Central memory CD8-positive, alpha-beta T cell (primary cell): ENCODE measurements around the gene ALOX15.
"Not testable (repeated sequence)": the region's sequence is repeated elsewhere in the genome, so short reads cannot be mapped to it uniquely, and the experiment has no call there.

ENCODE experiments used
- ATAC-seq: fragments of 150-1000 bp; cut with Tn5 transposase; replicated peaks from 2 replicates; pipeline ENCODE4 v1.10.0; 2022; ENCODE audit warnings: mild to moderate bottlenecking, moderate FRiP score, moderate number of reproducible peaks; ENCODE audit not compliant: poor library complexity, severe bottlenecking; ENCODE audit errors: extremely low read depth
- DNase-seq, 2 donors: peaks; one replicate each; pipeline ENCODE4 v3.0.0; 2021; ENCODE audit warnings: low spot score in 2 of 2
- H3K27ac Mint-ChIP-seq: one replicate; pipeline ENCODE4 v1.8.0; 2022; ENCODE audit warnings: low read depth, mild to moderate bottlenecking, moderate library complexity, mixed read lengths
- H3K27me3 Mint-ChIP-seq: one replicate; pipeline ENCODE4 v1.8.0; 2022; ENCODE audit warnings: mixed read lengths
- H3K36me3 Mint-ChIP-seq: one replicate; pipeline ENCODE4 v1.8.0; 2022; ENCODE audit warnings: mild to moderate bottlenecking, moderate library complexity, mixed read lengths; ENCODE audit not compliant: insufficient read depth
- H3K4me1 Mint-ChIP-seq: one replicate; pipeline ENCODE4 v1.8.0; 2022; ENCODE audit warnings: mixed read lengths
- H3K4me3 Mint-ChIP-seq: one replicate; pipeline ENCODE4 v1.8.0; 2022; ENCODE audit warnings: mild to moderate bottlenecking, moderate library complexity, mixed read lengths
- H3K9me3 Mint-ChIP-seq: one replicate; pipeline ENCODE4 v1.8.0; 2022; ENCODE audit warnings: mixed read lengths

ALOX15 gene

GRCh38 chr17:4625181-4625617, 16.3 kb downstream of the ALOX15 start:
- no peak overlapping the region for H3K27ac Mint-ChIP-seq
- H3K9me3 Mint-ChIP-seq, result no peaks in the 10 kb centered on the region
- no peaks in the 10 kb centered on the region for H3K36me3 Mint-ChIP-seq
- ATAC-seq (no peak), DNase-seq (no peak)
- no peaks in the 10 kb centered on the region for H3K27me3 Mint-ChIP-seq
- no peaks in the 10 kb centered on the region for H3K4me1 Mint-ChIP-seq
- H3K4me3 Mint-ChIP-seq, result no peak overlapping the region

DNA sequence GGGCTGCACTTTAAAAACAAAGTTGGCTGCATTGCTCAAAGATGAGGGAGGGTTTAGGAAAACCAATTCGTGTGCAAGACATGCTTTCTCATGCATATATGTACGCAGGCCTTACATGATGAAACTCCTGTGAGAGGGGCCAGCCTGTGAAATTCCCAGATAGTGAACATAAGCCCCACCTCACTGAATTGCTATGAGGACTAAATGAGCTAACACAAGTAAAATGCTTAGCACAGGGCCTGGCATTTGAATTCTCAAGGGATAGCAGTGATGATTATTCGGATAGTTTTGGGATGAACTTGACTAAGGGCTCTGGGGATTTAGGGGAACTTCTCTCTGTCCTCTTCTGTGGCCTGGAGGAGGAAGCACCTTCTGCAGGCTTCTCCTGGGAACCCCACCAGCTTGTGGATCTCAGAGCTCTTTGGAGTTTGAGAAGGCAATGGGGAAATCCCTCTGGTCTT, 17.0 kb downstream of the ALOX15 start:
- not testable (repeated sequence) for H3K27ac Mint-ChIP-seq, H3K4me3 Mint-ChIP-seq, H3K27me3 Mint-ChIP-seq, H3K36me3 Mint-ChIP-seq, ATAC-seq, H3K4me1 Mint-ChIP-seq, H3K9me3 Mint-ChIP-seq, DNase-seq

GRCh38 chr17:4623249-4623648, 18.2 kb downstream of the ALOX15 start:
- no peaks in the 10 kb centered on the region for H3K9me3 Mint-ChIP-seq
- no peak overlapping the region for H3K27ac Mint-ChIP-seq
- no peak for DNase-seq

GRCh38 chr17:4622375-4622774, 19.1 kb downstream of the ALOX15 start:
- Mint-ChIP-seq H3K4me3 (no peak overlapping the region), H3K4me1 (no peaks in the 10 kb centered on the region), H3K9me3 (no peaks in the 10 kb centered on the region), H3K36me3 (no peaks in the 10 kb centered on the region), H3K27ac (no peak overlapping the region), H3K27me3 (peaks cover 10% of the 10 kb centered on the region)
- ATAC-seq (no peak), DNase-seq (no peak)

More at GRCh38 chr17:4623249-4623648, 18.2 kb downstream of the ALOX15 start:
- peaks cover 3% of the 10 kb centered on the region for H3K27me3 Mint-ChIP-seq
- no peak for ATAC-seq
- H3K36me3 Mint-ChIP-seq, result no peaks in the 10 kb centered on the region
- H3K4me1 Mint-ChIP-seq, result no peaks in the 10 kb centered on the region
- H3K4me3 Mint-ChIP-seq, result no peak overlapping the region

GRCh38 chr17:4620531-4621101, 20.9 kb downstream of the ALOX15 start:
- Mint-ChIP-seq H3K4me1 (no peaks in the 10 kb centered on the region), H3K9me3 (no peaks in the 10 kb centered on the region), H3K27me3 (peaks cover 14% of the 10 kb centered on the region), H3K36me3 (no peaks in the 10 kb centered on the region), H3K4me3 (no peak overlapping the region), H3K27ac (no peak overlapping the region)
- DNase-seq, result no peak
- ATAC-seq, result no peak

DNA sequence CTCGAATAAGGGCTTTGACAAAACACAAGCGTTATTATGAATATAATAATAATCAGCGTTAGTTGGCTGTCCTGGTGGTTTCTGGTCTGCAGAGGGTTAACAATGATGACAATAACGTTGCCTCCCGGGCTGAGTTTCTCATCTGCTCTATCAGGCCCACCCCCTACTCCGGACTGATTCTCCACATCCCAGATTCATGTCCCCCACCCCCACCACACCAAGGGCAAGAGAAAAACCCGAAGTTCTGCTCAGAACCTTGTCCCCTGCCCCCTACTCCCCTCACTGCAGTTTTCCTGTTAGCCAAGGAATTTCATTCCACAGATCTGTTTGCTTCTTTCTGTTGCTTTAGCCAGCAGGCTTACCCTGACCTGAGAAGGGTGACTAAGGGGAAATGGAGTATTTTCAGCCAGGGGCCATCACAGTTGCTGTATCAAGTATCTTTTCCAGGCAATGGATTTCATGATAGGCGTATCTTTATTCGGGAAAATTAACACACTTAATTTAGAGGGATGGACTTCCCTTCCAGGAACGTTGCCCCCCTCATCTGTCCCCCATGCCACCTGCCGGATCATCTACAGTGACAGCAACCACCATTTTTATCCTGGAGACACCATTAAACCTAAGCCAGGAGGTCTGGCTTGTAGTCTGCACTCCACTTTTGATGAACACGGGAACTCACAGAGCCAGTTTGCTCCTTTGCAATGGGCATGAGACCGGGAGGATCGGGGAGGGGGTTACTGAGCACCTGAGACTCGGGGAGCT, 23.7 kb downstream of the ALOX15 start:
- no peaks in the 10 kb centered on the region for H3K36me3 Mint-ChIP-seq
- no peaks in the 10 kb centered on the region for H3K4me1 Mint-ChIP-seq
- ATAC-seq (no peak), DNase-seq (no peak)
- no peak overlapping the region for H3K27ac Mint-ChIP-seq
- H3K4me3 Mint-ChIP-seq, result no peak overlapping the region
- H3K27me3 Mint-ChIP-seq, result peaks cover 19% of the 10 kb centered on the region
- H3K9me3 Mint-ChIP-seq, result no peaks in the 10 kb centered on the region

DNA sequence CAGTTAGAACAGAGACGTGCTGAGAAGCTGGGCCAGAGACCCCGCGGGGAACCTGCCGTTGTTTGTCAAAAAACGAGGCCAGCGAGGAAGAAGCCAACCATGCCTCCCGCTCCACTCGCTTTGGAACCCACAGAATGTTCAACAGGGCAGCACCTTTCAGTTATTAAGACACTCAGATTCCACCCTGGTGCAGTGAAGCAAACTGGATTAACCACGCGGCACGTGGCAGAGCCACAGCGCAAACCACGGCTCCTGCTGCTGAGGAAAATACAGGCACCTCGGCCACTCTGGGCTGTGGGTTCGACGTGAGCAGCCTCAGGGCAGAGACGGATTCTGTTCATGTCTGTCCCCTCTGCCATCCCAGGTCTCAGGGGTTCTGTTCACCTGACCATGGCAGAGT, 24.4 kb downstream of the ALOX15 start:
- Mint-ChIP-seq H3K9me3 (no peaks in the 10 kb centered on the region), H3K27me3 (peaks cover 19% of the 10 kb centered on the region), H3K36me3 (no peaks in the 10 kb centered on the region), H3K27ac (no peak overlapping the region), H3K4me3 (no peak overlapping the region), H3K4me1 (no peaks in the 10 kb centered on the region)
- DNase-seq (no peak), ATAC-seq (no peak)

- H3K9me3 Mint-ChIP-seq, result no peaks in the 10 kb centered on the region
- no peak overlapping the region for H3K4me3 Mint-ChIP-seq
- ATAC-seq (no peak), DNase-seq (no peak)
- peaks cover 19% of the 10 kb centered on the region for H3K27me3 Mint-ChIP-seq
- no peaks in the 10 kb centered on the region for H3K4me1 Mint-ChIP-seq
- H3K36me3 Mint-ChIP-seq, result no peaks in the 10 kb centered on the region
- H3K27ac Mint-ChIP-seq, result no peak overlapping the region
Observed at GRCh38 chr17:4616476-4616875, 25.0 kb downstream of the ALOX15 start.

DNA sequence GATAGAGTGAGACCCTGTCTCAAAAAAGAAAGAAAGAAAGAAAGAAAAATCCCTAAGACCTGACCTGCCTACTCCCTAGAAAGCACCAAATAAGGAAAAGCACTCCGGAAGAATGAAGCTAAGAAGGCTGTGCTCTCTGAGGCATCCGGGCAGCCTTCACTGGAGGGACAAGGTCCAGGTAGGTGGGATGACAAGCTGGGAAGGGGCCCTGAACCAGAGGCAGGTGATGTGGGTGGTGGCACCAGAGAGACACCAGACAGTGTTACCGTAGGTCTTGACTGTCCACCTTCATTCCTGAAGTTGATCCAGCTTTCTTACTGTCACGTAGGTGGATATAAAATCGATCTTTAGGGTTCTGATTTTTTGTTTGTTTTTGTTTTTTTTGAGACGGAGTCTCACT, 30.8 kb downstream of the ALOX15 start:
- Mint-ChIP-seq H3K9me3 (no peaks in the 10 kb centered on the region), H3K36me3 (no peaks in the 10 kb centered on the region), H3K27ac (no peak overlapping the region), H3K4me3 (no peak overlapping the region), H3K4me1 (no peaks in the 10 kb centered on the region), H3K27me3 (peaks cover 34% of the 10 kb centered on the region)
- no peak for DNase-seq
- ATAC-seq, result no peak

GRCh38 chr17:4610162-4610561, 31.3 kb downstream of the ALOX15 start:
- Mint-ChIP-seq H3K36me3 (no peaks in the 10 kb centered on the region), H3K27ac (no peak overlapping the region), H3K4me1 (no peaks in the 10 kb centered on the region), H3K9me3 (no peaks in the 10 kb centered on the region), H3K4me3 (no peak overlapping the region), H3K27me3 (peaks cover 29% of the 10 kb centered on the region)
- ATAC-seq (no peak), DNase-seq (no peak)

- Mint-ChIP-seq H3K27me3 (peaks cover 29% of the 10 kb centered on the region), H3K36me3 (no peaks in the 10 kb centered on the region), H3K27ac (no peak overlapping the region), H3K4me1 (no peaks in the 10 kb centered on the region), H3K4me3 (no peak overlapping the region), H3K9me3 (no peaks in the 10 kb centered on the region)
- ATAC-seq, result no peak
- no peak for DNase-seq
Observed at GRCh38 chr17:4609761-4610160, 31.7 kb downstream of the ALOX15 start.

DNA sequence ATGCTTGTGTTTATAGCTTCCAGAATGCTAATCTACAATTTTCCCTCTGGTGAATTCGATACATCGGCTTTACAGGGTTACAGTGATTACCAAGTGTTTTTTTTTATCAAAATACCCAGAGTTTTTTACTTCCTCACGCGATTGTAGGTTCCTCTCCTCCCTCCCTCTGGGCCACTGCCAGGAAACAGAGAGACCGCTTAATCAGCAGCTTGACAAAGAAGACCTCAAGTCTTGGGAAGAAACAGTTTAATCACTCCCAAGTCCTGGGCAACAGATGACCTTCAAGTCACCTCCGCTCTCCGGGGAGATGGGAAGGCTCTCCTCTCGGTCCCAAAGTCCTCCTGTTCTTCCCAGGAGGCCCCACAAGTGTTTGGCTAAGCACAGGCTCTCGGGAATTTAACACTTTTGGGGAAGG, 33.7 kb downstream of the ALOX15 start:
- H3K4me1 Mint-ChIP-seq, result no peaks in the 10 kb centered on the region
- no peak overlapping the region for H3K4me3 Mint-ChIP-seq
- H3K27me3 Mint-ChIP-seq, result peaks cover 29% of the 10 kb centered on the region
- no peak overlapping the region for H3K27ac Mint-ChIP-seq
- DNase-seq, result no peak
- no peaks in the 10 kb centered on the region for H3K36me3 Mint-ChIP-seq
- ATAC-seq, result no peak
- no peaks in the 10 kb centered on the region for H3K9me3 Mint-ChIP-seq

DNA sequence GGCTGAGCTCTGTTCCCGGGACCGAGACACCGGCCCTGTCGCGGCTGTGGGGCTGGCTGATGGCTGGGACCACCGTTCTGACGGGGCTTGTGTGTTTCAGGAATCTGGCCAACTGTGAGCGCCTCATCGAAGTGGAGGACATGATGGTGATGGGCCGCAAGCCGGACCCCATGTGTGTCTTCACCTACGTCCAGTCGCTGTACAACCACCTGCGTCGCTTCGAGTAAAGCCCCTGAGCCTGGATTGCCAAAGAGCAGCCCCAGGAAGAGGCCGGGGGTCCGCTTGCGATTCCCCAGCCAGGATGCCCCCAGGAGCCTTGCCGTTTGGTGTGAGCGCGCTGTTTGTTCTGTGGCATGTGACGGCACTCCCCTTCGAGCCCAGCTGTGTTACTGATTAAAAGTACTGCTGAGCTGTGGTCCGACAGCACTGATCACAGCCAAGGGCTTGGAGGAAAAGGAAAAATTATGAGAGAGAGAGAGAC, 34.2 kb downstream of the ALOX15 start:
- H3K4me1 Mint-ChIP-seq, result no peaks in the 10 kb centered on the region
- no peak overlapping the region for H3K4me3 Mint-ChIP-seq
- DNase-seq, result no peak
- peaks cover 29% of the 10 kb centered on the region for H3K27me3 Mint-ChIP-seq
- H3K36me3 Mint-ChIP-seq, result no peaks in the 10 kb centered on the region
- ATAC-seq, result no peak
- no peaks in the 10 kb centered on the region for H3K9me3 Mint-ChIP-seq
- H3K27ac Mint-ChIP-seq, result no peak overlapping the region
